Erythroblast (primary cell): ENCODE results near the gene GRID2IP.

ENCODE experiments used
- GATA1 ChIP-seq: IDR thresholded peaks from 2 replicates; pipeline ENCODE4 v1.6.1; 2011; ENCODE audit warnings: low read depth, mild to moderate bottlenecking, control low read depth, low read length, moderate library complexity
- POLR2A ChIP-seq: IDR thresholded peaks from 2 replicates; pipeline ENCODE4 v1.6.1; 2011; ENCODE audit warnings: mild to moderate bottlenecking, low read length

DNA sequence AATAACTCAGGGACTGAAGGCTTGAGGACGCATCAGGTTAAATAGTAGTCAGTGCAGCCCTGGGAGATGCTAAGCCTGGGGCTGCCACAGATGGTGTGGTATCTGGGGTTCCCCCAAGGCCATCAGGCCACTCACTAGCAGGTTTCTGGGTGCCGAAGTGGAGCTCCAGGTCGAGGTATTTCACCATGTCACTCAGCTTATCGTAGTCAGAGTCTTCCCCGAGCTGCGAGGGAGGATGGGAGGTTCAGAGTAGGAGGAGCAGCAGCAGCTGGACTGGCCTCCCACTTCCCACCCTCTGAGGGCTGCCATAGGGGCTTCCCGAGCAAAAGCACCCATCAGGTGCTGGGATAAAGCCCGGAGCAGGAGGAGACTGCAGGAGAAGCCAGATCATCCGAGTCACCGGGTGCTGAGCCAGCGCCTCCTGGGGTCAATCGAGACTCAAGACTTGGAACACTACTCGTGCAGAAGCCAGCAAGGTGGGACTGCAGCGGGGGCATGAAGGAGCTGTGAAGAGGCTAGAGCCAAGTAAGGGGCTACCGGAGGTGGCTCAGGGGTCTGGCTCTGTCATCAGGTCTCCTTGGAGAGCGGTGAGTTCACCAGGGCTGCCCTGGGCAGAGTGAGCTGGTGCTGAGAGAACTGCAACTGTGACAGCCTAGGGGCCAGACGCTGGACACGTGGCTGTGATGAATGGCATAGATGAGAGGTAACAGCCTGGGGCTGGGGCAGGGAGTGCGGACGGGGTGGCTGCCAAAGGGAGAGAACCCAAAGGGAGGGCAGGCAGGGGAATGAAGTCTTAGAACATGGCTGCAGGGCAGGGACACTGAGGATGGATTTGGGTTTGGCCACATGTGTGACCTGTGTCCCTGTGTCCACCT, 45.3 kb downstream of the GRID2IP start:
- TF ChIP-seq POLR2A, result no peak
- no peak for TF ChIP-seq GATA1
